Measurements from ENCODE around the gene PRELP. TPM values are rescaled to one million over a fixed set of nuclear protein-coding genes. Genes with fewer than 3 reads are reported as not detected.

The PRELP gene
- total and polyA plus RNA-seq, 2 donors (not counting 3 experiments of a cell fraction or from before 2014, with no cell fraction given) = 0.01 TPM; not detected in 1

GRCh38 chr1:203462878-203463277 is 12.7 kb upstream of the PRELP start:
- BruUV-seq (replicated peaks) = no TSS peak
- H3K4me3 ChIP-seq (replicated peaks in 1 of 3; ENCODE audit: insufficient read depth in 1 of 3, low read depth in 1 of 3, low read length in 3 of 3) = no peak overlapping the region
- CTCF ChIA-PET = interaction anchor here (1.2 to 1.5 kb wide), 3 partner anchors 17 to 120 kb away, joined by 4 read pairs; no protein-coding TSS in a partner anchor
- no peak overlapping the region for H2AFZ ChIP-seq (ENCODE audit: low read depth, low read length)
- H3K27ac ChIP-seq (ENCODE audit: insufficient read depth, low read depth, low read length) = no peak overlapping the region
- H3K36me3 ChIP-seq (ENCODE audit: control insufficient read depth in 2 of 2, extremely low read depth in 1 of 2, insufficient read depth in 2 of 2, low read length in 2 of 2) = no peaks in the 10 kb centered on the region
- no peaks in the 10 kb centered on the region for H3K9me1 ChIP-seq (replicated peaks; ENCODE audit: control insufficient read depth, extremely low read depth, insufficient read depth, low read length)
- H3K9ac ChIP-seq (replicated peaks; ENCODE audit: extremely low read depth, insufficient read depth, low read length) = no peak overlapping the region
- FAIRE-seq = no peak
- peaks cover 26 to 27% of the 10 kb centered on the region in 2 experiments for H3K27me3 ChIP-seq (ENCODE audit: control insufficient read depth in 2 of 2, insufficient read depth in 2 of 2, low read length in 2 of 2)
- no peak overlapping the region for H3K4me2 ChIP-seq (ENCODE audit: insufficient read depth, low read length)
- no peaks in the 10 kb centered on the region for H3K79me2 ChIP-seq (ENCODE audit: control insufficient read depth, insufficient read depth, low read length)
- intact Hi-C loops (cut with micrococcal nuclease) (no loop called here), dilution Hi-C loops (cut with MboI; ENCODE audit: extremely low pct_ligation_motif_present, low sequenced_read_pairs) (no loop called here)
- H3K9me3 ChIP-seq (replicated peaks; ENCODE audit: control insufficient read depth, insufficient read depth, low read length) = no peaks in the 10 kb centered on the region
- POLR2A ChIA-PET = interaction anchor here (0.6 kb wide), 1 partner anchor 8 kb away, joined by 3 read pairs; no protein-coding TSS in a partner anchor
- no peaks in the 10 kb centered on the region for H3K4me1 ChIP-seq (ENCODE audit: control insufficient read depth, extremely low read depth, insufficient read depth, low read length)
- H4K20me1 ChIP-seq (replicated peaks; ENCODE audit: control insufficient read depth, extremely low read depth, insufficient read depth, low read length) = no peaks in the 10 kb centered on the region
- TF ChIP-seq JUN (IDR thresholded peaks at IDR 0.05; ENCODE audit: borderline replicate concordance, insufficient read depth, insufficient read length, low read depth) (no peak), FOS (IDR thresholded peaks at IDR 0.05; ENCODE audit: borderline replicate concordance, insufficient read depth, low read length) (no peak), CTCF (IDR thresholded peaks at IDR 0.05; ENCODE audit: extremely low read depth in 1 of 2, insufficient read depth in 1 of 2, low read depth in 1 of 2, low read length in 2 of 2) (no peak), EZH2 (IDR thresholded peaks at IDR 0.05; ENCODE audit: borderline replicate concordance, low read depth, low read length, severe bottlenecking) (no peak), GATA2 (IDR thresholded peaks at IDR 0.05; ENCODE audit: insufficient read depth, insufficient read length, low read depth, low read length) (no peak), POLR2AphosphoS5 (IDR thresholded peaks at IDR 0.05; ENCODE audit: insufficient read depth, low read depth, low read length) (no peak), POLR2A (IDR thresholded peaks at IDR 0.05; ENCODE audit: low read depth, low read length) (no peak), MYC (IDR thresholded peaks at IDR 0.05; ENCODE audit: low read depth, low read length) (no peak), MAX (IDR thresholded peaks at IDR 0.05; ENCODE audit: insufficient read depth, insufficient read length) (no peak)
- DNase-seq (ENCODE audit: low read depth, low spot score) = no peak

Measured in endothelial cell of umbilical vein (primary cell).